GM23248 (cell line): ENCODE results near the gene CACNB4. TPM values are rescaled to one million over a fixed set of nuclear protein-coding genes. Genes with fewer than 3 reads are reported as not detected.
A peak's percentile ranks its signal among the peaks of the same experiment; 100 is the strongest.

Source experiments
- DNase-seq: peaks from one replicate; pipeline ENCODE4 v3.0.0-alpha.2; 2015
- H2AFZ ChIP-seq: fragments of 200-600 bp; sonication (generic); 2 replicates; pipeline ENCODE4 v1.6.1; 2016; ENCODE audit warnings: antibody characterized with exemption
- H3F3A ChIP-seq: fragments of 200-600 bp; sonication (generic); 2 replicates; pipeline ENCODE4 v1.6.1; 2016; ENCODE audit warnings: mild to moderate bottlenecking, antibody characterized with exemption, mixed run types; ENCODE audit not compliant: insufficient read depth
- H3K27ac ChIP-seq: fragments of 200-600 bp; sonication (generic); 2 replicates; pipeline ENCODE4 v1.5.1; 2016; ENCODE audit warnings: mild to moderate bottlenecking
- H3K27me3 ChIP-seq: fragments of 200-600 bp; sonication (generic); replicated peaks from 2 replicates; pipeline ENCODE4 v1.6.1; 2016; ENCODE audit warnings: mild to moderate bottlenecking; ENCODE audit not compliant: insufficient read depth
- H3K36me3 ChIP-seq: fragments of 200-600 bp; sonication (generic); 2 replicates; pipeline ENCODE4 v1.6.1; 2016; ENCODE audit warnings: low read depth, mild to moderate bottlenecking
- H3K4me1 ChIP-seq: fragments of 200-600 bp; sonication (generic); 2 replicates; pipeline ENCODE4 v1.6.1; 2016; ENCODE audit warnings: mild to moderate bottlenecking; ENCODE audit not compliant: insufficient read depth
- H3K4me2 ChIP-seq: fragments of 200-600 bp; sonication (generic); one replicate; pipeline ENCODE4 v1.6.1; 2016; ENCODE audit warnings: mild to moderate bottlenecking; ENCODE audit not compliant: unreplicated experiment
- H3K4me3 ChIP-seq: fragments of 200-600 bp; sonication (generic); 2 replicates; pipeline ENCODE4 v1.5.1; 2016; ENCODE audit warnings: mild to moderate bottlenecking
- H3K79me2 ChIP-seq: fragments of 200-600 bp; sonication (generic); 2 replicates; pipeline ENCODE4 v1.6.1; 2016; ENCODE audit warnings: mild to moderate bottlenecking; ENCODE audit not compliant: insufficient read depth
- H3K9ac ChIP-seq: fragments of 200-600 bp; sonication (generic); 2 replicates; pipeline ENCODE4 v1.6.1; 2016; ENCODE audit warnings: mild to moderate bottlenecking
- H3K9me2 ChIP-seq: fragments of 200-600 bp; sonication (generic); 2 replicates; pipeline ENCODE4 v1.6.1; 2016; ENCODE audit warnings: mixed run types, mild to moderate bottlenecking, moderate library complexity; ENCODE audit not compliant: insufficient read depth
- H3K9me3 ChIP-seq: fragments of 200-600 bp; sonication (generic); one replicate; pipeline ENCODE4 v1.6.1; 2017; ENCODE audit warnings: low read depth
- H4K20me1 ChIP-seq: fragments of 200-600 bp; sonication (generic); 2 replicates; pipeline ENCODE4 v1.6.0; 2016; ENCODE audit not compliant: insufficient read depth
- EZH2 ChIP-seq: fragments of 200-600 bp; sonication (generic); IDR thresholded peaks from 2 replicates; pipeline ENCODE4 v1.6.1; 2018; ENCODE audit warnings: antibody characterized with exemption, mild to moderate bottlenecking; ENCODE audit not compliant: insufficient read depth, poor library complexity, severe bottlenecking
- EZH2phosphoT487 ChIP-seq: fragments of 200-600 bp; sonication (generic); IDR thresholded peaks from 2 replicates; pipeline ENCODE4 v1.6.1; 2018; ENCODE audit warnings: antibody characterized with exemption, moderate library complexity, mild to moderate bottlenecking, low read depth; ENCODE audit not compliant: insufficient read depth
- WGBS, 2 experiments: methylation state at CpG; one replicate each; pipeline ENCODE4 v1.1.6; 2015 to 2017; ENCODE audit warnings: low lambda C conversion rate in 2 of 2, low coverage in 1 of 2; ENCODE audit errors: missing lambda C conversion rate in 2 of 2; 5-methylcytosine and 5-hydroxymethylcytosine counted together
- in situ Hi-C: fragments of 300-500 bp; cut with MboI; formaldehyde crosslinking; loops from 2 replicates; pipeline ENCODE4 v1.15.0; 2020
- polyA plus RNA-seq: library from polyadenylated mRNA; unstranded; fragments of >200 nt; fragmentation: Nextera tagmentation; extraction: Ambion mirVana; gene quantifications from 2 replicates; pipeline ENCODE4 v1.2.1, GENCODE V29; 2016
- total RNA-seq: library from RNA; depleted of rRNA; stranded (reverse); fragments of >200 nt; shearing (Covaris generic); gene quantifications from 2 replicates; pipeline ENCODE4 v1.2.3, GENCODE V29; 2014

Gene CACNB4
- total and polyA plus RNA-seq, 2 experiments from 2014 or later: 0.05 to 0.11 TPM

GRCh38 chr2:152063325-152063924, 35.4 kb downstream of the CACNB4 start:
- Histone ChIP-seq H3K9me3 (no peaks in the 10 kb centered on the region), H3K9ac (no peak overlapping the region), H3K36me3 (no peaks in the 10 kb centered on the region), H3F3A (peaks cover 12% of the 10 kb centered on the region), H3K4me1 (peaks cover 14% of the 10 kb centered on the region), H3K27me3 (peaks cover 68% of the 10 kb centered on the region), H4K20me1 (no peaks in the 10 kb centered on the region), H2AFZ (no peak overlapping the region), H3K79me2 (no peaks in the 10 kb centered on the region), H3K27ac (no peak overlapping the region), H3K9me2 (no peaks in the 10 kb centered on the region), H3K4me2 (peak overlapping the region; percentile 27), H3K4me3 (no peak overlapping the region)
- in situ Hi-C loops: no loop called here
- no peak for DNase-seq
- TF ChIP-seq EZH2: no peak
- no peak for TF ChIP-seq EZH2phosphoT487
- WGBS, 2 experiments: 3 to 8% methylated on average over 3 of the region's 3 CpGs

DNA sequence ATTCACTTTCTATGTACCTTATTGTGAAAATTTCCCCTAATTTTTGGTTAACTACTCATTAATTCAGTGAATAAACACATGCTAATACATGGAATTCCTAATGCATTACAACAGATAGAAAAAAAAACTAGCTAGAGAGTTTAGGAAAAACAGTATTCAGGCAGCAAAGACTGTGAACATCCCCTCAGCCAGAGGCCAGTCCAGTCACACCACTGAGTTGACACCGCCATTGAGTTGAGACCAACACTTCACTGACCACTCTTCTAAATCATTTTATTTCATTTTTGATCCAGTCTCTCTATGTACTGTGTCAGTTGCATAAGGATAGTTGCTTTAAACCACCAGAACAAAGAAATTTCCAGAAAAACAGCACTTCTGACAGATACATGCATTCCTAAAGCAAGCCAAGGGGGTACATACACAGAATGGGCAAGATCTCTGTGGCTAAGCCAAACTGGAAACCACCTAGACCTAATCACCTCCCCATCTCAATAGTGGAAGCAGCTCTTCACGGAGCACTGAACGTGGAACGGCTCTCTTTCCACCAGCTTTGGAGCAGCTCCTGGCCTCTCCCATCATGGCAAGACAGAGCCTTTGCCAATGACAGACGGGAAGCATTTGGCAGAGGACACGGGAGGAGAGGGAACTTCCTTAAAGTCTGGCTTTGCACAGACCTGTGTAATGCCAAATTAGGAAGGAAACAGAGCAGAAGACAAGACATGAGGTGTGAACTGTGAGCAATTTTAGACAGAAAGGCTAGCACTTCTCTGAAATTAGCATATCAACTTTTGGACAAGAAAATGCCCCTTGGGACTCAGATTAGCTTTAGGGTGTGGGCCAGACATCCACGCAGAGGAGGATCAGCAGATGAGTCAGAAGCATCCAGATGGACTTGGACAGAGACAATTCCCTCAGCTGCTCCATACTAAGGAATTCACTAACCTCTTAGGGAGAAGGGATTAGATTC, 36.4 kb downstream of the CACNB4 start:
- peaks cover 14% of the 10 kb centered on the region for H3K4me1 ChIP-seq
- H3K9me3 ChIP-seq: no peaks in the 10 kb centered on the region
- in situ Hi-C loops: no loop called here
- no peaks in the 10 kb centered on the region for H3K79me2 ChIP-seq
- TF ChIP-seq EZH2 (no peak), EZH2phosphoT487 (no peak)
- H3K4me2 ChIP-seq: peak overlapping the region; percentile 62
- peaks cover 68% of the 10 kb centered on the region for H3K27me3 ChIP-seq
- H3K9me2 ChIP-seq: no peaks in the 10 kb centered on the region
- H3K36me3 ChIP-seq: no peaks in the 10 kb centered on the region
- H3F3A ChIP-seq: peaks cover 12% of the 10 kb centered on the region
- peak overlapping the region; percentile 36; the same call in 1 of the 2 replicates for H2AFZ ChIP-seq
- peak; percentile 92 for DNase-seq
- peak overlapping the region; percentile 23 for H3K27ac ChIP-seq
- no peak overlapping the region for H3K9ac ChIP-seq
- 10% methylated on average over 7 of the region's 7 CpGs for WGBS, 2 experiments
- peak overlapping the region; percentile 47 for H3K4me3 ChIP-seq
- no peaks in the 10 kb centered on the region for H4K20me1 ChIP-seq

GRCh38 chr2:152061383-152061782, 37.5 kb downstream of the CACNB4 start:
- Histone ChIP-seq H3K36me3 (no peaks in the 10 kb centered on the region), H3K79me2 (no peaks in the 10 kb centered on the region), H3K4me2 (no peak overlapping the region), H3K4me3 (no peak overlapping the region), H3K9me3 (no peaks in the 10 kb centered on the region), H3K9ac (no peak overlapping the region), H3K4me1 (peaks cover 14% of the 10 kb centered on the region), H3K9me2 (no peaks in the 10 kb centered on the region), H2AFZ (no peak overlapping the region), H3K27ac (no peak overlapping the region), H4K20me1 (no peaks in the 10 kb centered on the region), H3F3A (peaks cover 12% of the 10 kb centered on the region), H3K27me3 (peaks cover 75% of the 10 kb centered on the region)
- in situ Hi-C loops: no loop called here
- DNase-seq: no peak
- TF ChIP-seq EZH2 (no peak), EZH2phosphoT487 (no peak)
- 75 to 88% methylated on average over 1 of the region's 1 CpG for WGBS, 2 experiments

DNA sequence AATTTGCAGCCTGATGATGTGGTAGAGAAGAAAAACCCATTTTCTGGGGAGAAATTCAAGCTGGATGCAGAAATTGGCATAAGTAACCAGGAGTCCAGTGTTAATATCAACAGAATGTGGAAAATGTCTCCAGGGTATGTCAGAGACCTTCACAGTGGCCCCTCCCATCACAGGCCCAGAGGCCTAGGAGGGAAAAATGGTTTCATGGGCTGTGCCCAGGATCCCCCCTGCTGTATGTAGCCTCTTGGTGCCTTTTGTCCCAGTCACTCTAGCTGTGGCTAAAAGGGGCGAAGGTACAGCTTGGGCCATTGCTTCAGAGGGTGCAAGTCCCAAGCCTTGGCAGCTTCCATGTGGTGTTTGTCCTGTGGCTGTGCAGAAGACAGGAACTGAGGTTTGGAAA, 40.2 kb downstream of the CACNB4 start:
- Histone ChIP-seq H3K4me2 (no peak overlapping the region), H3K9ac (no peak overlapping the region), H3F3A (peaks cover 27% of the 10 kb centered on the region), H3K9me2 (no peaks in the 10 kb centered on the region), H3K27ac (no peak overlapping the region), H3K4me3 (no peak overlapping the region), H3K9me3 (no peaks in the 10 kb centered on the region), H3K36me3 (no peaks in the 10 kb centered on the region), H3K79me2 (no peaks in the 10 kb centered on the region), H3K4me1 (peaks cover 25% of the 10 kb centered on the region), H4K20me1 (no peaks in the 10 kb centered on the region), H3K27me3 (peaks cover 59% of the 10 kb centered on the region), H2AFZ (no peak overlapping the region)
- DNase-seq: no peak
- no peak for TF ChIP-seq EZH2
- no peak for TF ChIP-seq EZH2phosphoT487
- in situ Hi-C loops: no loop called here
- WGBS, 2 experiments: 25 to 38% methylated on average over 1 of the region's 1 CpG
